Measurements from ENCODE around the gene SAP30L.

DNA sequence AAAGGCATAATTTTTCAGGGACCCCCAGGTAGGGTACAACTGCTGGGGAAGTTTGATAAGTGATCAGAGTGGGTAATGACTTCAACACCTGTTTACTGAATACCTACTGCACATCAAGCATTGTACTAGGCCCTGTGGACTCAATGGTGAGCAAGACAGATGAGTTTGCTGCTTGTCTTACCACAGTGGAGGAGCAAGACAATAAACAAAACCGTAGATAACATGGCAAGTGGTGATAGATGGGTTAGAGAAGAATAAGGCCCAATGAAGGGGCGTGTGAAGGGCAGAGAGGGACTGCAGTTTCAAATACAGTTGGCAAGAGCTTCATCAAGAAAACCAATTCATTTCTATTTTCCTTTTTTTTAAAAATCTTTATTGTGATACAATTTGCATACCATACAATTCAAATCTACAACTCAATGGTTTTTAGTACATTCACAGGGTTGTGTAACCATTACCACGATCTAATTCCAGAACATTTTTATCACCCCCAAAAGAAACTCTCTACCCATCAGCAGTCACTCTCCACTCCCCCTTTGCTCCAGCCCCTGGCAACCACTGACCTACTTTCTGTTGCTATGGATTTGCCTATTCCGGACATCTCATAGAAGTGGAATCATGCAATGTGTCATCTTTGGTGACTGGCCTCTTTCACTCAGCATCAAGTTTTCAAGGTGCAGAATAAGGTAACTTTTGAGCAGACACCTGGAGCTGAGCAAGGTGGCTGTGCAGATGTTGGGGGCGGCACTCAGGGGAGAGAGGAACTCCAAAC, 64.2 kb downstream of the SAP30L start:
- no peak for TF ChIP-seq POLR2A (IDR thresholded peaks at IDR 0.05)
- TF ChIP-seq, protein P1, sequence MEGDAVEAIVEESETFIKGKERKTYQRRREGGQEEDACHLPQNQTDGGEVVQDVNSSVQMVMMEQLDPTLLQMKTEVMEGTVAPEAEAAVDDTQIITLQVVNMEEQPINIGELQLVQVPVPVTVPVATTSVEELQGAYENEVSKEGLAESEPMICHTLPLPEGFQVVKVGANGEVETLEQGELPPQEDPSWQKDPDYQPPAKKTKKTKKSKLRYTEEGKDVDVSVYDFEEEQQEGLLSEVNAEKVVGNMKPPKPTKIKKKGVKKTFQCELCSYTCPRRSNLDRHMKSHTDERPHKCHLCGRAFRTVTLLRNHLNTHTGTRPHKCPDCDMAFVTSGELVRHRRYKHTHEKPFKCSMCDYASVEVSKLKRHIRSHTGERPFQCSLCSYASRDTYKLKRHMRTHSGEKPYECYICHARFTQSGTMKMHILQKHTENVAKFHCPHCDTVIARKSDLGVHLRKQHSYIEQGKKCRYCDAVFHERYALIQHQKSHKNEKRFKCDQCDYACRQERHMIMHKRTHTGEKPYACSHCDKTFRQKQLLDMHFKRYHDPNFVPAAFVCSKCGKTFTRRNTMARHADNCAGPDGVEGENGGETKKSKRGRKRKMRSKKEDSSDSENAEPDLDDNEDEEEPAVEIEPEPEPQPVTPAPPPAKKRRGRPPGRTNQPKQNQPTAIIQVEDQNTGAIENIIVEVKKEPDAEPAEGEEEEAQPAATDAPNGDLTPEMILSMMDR (IDR thresholded peaks at IDR 0.05): no peak
